Cardiac fibroblast (primary cell): Measurements from ENCODE around the gene FXYD2.

ENCODE experiments used
- DNase-seq, 2 donors: peaks; one replicate each; pipeline versions ENCODE4 v3.0.0 to v3.0.0-alpha.2; 2010; ENCODE audit warnings: low read depth in 2 of 2
- H3K4me3 ChIP-seq, 2 donors: replicated peaks in 1 of 2; 1 replicate in 1 of 2; 2 replicates in 1 of 2; pipeline ENCODE4 v1.5.1; 2011; ENCODE audit warnings: low read depth in 2 of 2, low read length in 2 of 2, mild to moderate bottlenecking in 2 of 2, moderate library complexity in 1 of 2
- CTCF ChIP-seq: IDR thresholded peaks from one replicate; pipeline ENCODE4 v1.5.1; 2011; ENCODE audit warnings: low read depth, mild to moderate bottlenecking, low read length, inconsistent platforms

The FXYD2 gene

DNA sequence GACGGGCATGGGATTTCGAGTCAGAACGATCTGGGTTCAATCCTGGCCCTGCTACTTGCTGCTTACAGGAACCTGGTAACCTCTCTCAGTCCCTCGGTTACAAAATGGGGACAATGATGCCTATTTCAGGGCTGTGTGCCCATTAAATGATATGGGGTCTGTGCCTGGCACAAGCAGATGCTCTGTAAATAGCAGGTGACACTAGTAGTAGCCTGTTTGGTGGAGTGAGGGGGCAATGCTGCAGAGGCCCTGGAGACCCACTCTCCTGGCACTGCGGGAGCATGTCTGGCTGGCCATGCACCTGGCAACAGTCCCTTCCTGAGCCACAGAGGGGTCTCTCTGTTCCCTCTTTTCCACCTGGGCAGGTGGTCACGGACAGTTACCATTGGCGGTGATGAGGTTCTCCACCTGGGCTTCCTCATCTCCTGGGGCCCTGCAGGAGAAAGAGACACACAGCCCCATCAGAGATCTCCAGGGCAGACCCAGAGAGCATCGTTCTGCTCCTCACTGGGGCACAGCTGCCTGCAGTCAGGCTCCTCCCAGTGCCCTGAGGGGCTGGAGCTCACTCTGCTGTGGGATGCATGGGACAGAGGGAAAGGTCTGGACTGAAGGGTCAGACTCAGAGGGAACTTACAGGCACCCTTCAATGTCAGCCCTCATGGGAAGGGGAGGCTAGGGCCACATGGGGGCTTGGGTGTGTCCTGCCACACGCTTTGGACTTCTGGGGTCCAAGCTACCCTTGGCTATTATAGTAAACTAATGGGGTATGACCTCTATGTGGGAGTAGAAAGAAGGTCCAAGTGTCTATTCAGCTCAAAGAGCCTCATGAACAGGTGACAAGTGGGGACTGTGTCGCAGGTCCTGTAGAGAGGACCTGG, 15.6 kb upstream of the FXYD2 start:
- no peak for DNase-seq

DNA sequence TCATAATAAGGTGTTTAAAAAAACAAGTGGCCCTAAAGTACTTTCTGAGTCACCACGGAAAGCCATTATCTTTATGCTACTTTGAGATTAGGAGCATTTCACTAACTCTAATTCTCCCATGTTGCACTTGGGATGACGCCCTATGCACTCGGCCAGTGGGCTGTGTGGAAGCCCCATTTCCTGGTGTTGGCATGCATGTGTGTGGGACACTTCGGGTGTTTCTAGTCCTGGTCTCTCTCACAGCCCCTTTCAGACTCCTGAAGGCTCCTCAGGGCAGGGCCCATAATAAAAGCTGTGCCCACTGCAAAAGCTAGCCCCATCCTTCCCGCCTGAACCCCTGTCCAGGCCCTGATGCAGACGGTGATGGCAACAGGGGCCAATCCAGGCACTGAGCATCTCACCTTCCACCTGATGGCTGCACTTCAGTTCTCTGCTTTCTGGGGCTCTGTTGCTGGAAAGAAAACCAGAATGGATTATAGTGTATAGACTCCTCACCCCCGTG, 14.9 kb upstream of the FXYD2 start:
- H3K4me3 ChIP-seq: no peak overlapping the region
- no peak for DNase-seq
- TF ChIP-seq CTCF: no peak

More for the DNA sequence above, 15.6 kb upstream of the FXYD2 start:
- no peak overlapping the region for H3K4me3 ChIP-seq
- no peak for TF ChIP-seq CTCF

- no peak for DNase-seq
- no peak overlapping the region for H3K4me3 ChIP-seq
- TF ChIP-seq CTCF: no peak
These were observed 14.4 kb upstream of the FXYD2 start for GRCh38 chr11:117838901-117839300.

DNA sequence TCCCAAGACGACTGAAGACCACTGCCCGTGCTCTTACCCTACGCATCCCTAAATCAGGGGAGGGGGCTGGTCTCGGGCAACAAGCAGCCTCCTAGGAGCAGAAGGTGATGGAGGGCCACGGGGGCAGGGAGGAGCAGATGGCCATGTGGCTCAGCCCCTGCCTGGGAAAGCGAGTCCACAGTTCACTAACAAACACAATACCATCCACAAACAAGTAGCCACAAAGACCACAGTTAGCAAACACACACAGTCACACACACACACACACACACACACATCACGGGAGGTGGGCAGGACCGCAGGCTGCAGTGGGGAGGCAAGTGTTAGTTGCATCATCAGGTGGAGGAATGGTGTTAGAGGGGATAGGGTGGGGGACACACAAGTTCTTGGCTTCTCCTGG, 13.2 kb upstream of the FXYD2 start:
- no peak for TF ChIP-seq CTCF
- no peak overlapping the region for H3K4me3 ChIP-seq
- DNase-seq: no peak

DNA sequence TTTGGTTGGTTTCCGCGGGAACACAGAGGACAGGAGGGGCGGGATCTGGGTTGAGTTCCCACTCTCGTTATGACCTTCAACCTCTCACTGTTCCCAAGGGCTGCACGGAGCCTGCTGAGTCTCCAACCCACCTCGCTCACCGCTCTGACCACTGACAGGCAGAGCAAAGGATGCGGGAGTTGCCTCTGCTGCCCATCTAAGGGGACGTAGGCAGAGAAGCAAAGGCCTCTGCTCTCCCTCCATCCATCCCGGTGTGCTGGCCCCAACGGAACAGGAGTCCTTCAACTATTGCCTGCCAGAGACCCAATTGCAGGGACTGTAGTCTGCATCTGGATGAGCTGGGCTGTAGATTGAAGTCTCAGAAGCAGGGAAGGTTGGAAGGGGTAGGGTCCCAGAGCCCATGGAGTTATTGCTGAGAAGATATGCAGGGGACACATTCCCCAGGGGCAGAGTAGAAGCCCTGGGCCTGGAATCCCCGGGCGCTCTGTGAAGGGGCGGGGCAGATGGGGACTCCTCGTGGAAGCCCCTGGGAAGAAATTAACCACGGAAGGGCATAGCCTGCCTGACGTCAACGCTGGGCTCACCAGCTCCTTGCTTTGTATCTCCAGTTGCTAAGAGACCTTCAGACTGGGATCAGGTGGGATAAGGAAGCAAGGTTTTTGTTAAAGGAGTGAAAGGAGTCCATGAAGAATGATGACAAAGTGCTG, 12.7 kb upstream of the FXYD2 start:
- H3K4me3 ChIP-seq: no peak overlapping the region
- TF ChIP-seq CTCF: no peak
- DNase-seq: no peak

DNA sequence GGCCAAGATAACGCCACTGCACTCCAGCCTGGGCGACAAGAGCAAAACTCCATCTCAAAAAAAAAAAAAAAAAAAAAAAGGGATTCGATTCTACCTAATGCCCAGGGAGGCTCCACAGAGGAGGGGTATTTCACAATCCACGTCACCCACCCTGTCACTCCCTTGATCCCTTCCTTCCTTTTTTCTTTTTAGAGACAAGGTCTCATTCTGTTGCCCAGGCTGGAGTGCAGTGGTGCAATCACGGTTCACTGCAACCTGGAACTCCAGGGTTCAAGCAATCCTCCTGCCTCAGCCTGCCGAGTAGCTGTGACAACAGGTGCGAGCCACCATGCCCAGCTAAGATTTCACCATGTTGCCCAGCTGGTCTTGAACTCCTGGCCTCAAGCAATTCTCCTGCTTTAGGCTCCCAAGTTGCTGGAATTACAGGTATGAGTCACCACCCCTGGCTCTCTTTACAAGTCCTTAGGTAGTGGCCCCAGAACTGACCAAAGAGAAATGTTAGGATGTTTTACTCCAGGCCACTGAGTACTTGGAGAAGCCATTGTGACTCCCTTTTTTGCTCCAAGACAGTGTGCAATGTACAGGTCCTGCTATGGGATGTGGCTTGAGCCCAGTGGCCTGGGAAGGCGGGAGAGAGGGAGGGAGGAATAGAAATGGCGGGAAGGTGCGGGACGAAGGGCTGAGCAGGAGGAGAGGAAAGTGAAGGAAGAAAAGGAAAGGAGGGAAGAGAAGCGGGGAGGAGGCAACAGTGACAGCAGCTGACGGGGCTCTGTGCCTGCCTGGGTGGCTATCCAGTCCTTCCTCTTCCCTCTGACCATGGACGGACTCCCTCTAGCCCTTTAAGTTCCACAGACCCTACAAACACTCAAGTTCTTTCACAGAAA, 11.8 kb upstream of the FXYD2 start:
- no peak for DNase-seq
- no peak overlapping the region for H3K4me3 ChIP-seq
- no peak for TF ChIP-seq CTCF
